Measurements from ENCODE around the gene RYR2.

GRCh38 chr1:237431448-237431847, 389.5 kb downstream of the RYR2 start:
- TF ChIP-seq CTCF (IDR thresholded peaks at IDR 0.05; ENCODE audit: low read depth, low read length) (no peak), EZH2phosphoT487 (IDR thresholded peaks at IDR 0.05; ENCODE audit: low read depth) (no peak)

Measured in OCI-LY3 (cell line).